Gastroesophageal sphincter (tissue), 3 donors: ENCODE data around the gene NUTM2E.
"Not testable (repeated sequence)": the region's sequence is repeated elsewhere in the genome, so short reads cannot be mapped to it uniquely, and the experiment has no call there.

Experiments used
- POLR2A ChIP-seq, 2 donors: fragments of 450-650 bp; IDR thresholded peaks; one replicate each; pipeline ENCODE4 v1.6.1; 2017; ENCODE audit warnings: antibody characterized with exemption in 2 of 2, mild to moderate bottlenecking in 2 of 2, moderate library complexity in 1 of 2
- TF ChIP-seq, protein P1 (sequence below), 4 experiments: fragments of 200-600 bp in 2 of 4; fragments of 450-650 bp in 2 of 4; sonication (generic) in 1 of 4; IDR thresholded peaks; one replicate each; pipeline ENCODE4 v1.5.1; 2017 to 2019; ENCODE audit warnings: antibody characterized with exemption in 4 of 4, mild to moderate bottlenecking in 2 of 4, moderate library complexity in 2 of 4

DNA sequence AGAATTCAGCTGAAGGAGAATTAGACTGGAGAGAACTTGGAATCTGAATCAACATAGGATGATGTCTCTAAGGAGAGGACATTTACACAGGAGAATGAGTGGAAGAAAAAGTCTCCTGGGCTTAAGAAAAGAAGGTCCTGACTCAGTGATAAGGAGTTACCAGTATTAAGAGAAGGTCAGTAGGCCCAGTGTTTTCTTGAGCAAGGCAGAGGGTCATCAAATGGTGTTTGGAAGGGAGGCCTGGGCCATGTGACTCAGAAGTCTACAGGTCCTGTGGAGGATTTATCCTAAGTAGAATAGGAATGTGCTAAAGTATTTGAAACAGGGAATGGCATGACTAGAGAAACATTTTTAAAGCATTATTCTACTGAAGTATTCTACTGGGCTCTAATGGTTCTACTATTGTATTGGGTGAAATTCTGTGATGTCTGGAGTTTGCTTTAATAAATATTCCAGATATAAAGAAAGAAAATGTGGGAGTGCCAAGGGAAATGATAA lies 39.0 kb upstream of the NUTM2E start:
- not testable (repeated sequence) for TF ChIP-seq POLR2A (IDR thresholded peaks at IDR 0.05)
- TF ChIP-seq, protein P1, sequence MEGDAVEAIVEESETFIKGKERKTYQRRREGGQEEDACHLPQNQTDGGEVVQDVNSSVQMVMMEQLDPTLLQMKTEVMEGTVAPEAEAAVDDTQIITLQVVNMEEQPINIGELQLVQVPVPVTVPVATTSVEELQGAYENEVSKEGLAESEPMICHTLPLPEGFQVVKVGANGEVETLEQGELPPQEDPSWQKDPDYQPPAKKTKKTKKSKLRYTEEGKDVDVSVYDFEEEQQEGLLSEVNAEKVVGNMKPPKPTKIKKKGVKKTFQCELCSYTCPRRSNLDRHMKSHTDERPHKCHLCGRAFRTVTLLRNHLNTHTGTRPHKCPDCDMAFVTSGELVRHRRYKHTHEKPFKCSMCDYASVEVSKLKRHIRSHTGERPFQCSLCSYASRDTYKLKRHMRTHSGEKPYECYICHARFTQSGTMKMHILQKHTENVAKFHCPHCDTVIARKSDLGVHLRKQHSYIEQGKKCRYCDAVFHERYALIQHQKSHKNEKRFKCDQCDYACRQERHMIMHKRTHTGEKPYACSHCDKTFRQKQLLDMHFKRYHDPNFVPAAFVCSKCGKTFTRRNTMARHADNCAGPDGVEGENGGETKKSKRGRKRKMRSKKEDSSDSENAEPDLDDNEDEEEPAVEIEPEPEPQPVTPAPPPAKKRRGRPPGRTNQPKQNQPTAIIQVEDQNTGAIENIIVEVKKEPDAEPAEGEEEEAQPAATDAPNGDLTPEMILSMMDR (IDR thresholded peaks at IDR 0.05) = not testable (repeated sequence)
